K562 (cell line): ENCODE measurements around the gene LARP6. TPM values are rescaled to one million over a fixed set of nuclear protein-coding genes. Genes with fewer than 3 reads are reported as not detected.

Experiments used
- ATAC-seq: fragments of 200-7000 bp; cut with Tn5 transposase; 3 replicates; pipeline ENCODE4 v1.9.1; 2020; ENCODE audit warnings: moderate library complexity
- BruUV-seq: library from RNA; stranded (reverse); fragments of 400-500 nt; replicated peaks from 2 replicates; lab custom pipeline; 2021; lab: Mats Ljungman, UMichigan
- CTCF ChIA-PET: fragments of 300-600 bp; formaldehyde crosslinking; extraction: SDS; loops from one replicate; lab custom pipeline; 2021; ENCODE audit warnings: low intra/inter-chr PET ratio; lab: Yijun Ruan, JAX
- POLR2A ChIA-PET: fragments of 300-600, 350-650 bp; sonication (Branson Sonifier 250); formaldehyde crosslinking; extraction: SDS; loops from one replicate; lab custom pipeline; 2021; ENCODE audit warnings: antibody characterized with exemption, inconsistent platforms; lab: Yijun Ruan, JAX
- DNase-seq, 4 experiments: peaks; one replicate each; pipeline versions ENCODE4 v3.0.0 to v3.0.0-alpha.2; 2011 to 2018; ENCODE audit warnings: low spot score in 3 of 4, mixed read lengths in 3 of 4; ENCODE audit errors: extremely low read depth in 1 of 4
- FAIRE-seq: peaks from 2 replicates; lab custom pipeline; 2011; peaks lifted over from hg19 to GRCh38; lab: Jason Lieb, UNC
- H2AFZ ChIP-seq: 2 replicates; pipeline ENCODE4 v1.6.0; 2011; ENCODE audit warnings: low read depth, low read length, control low read depth, inconsistent platforms
- H3K27ac ChIP-seq: fragments of 200-600 bp; 3 replicates; pipeline ENCODE4 v1.8.0; 2011; ENCODE audit warnings: low read depth, mild to moderate bottlenecking, control low read depth, inconsistent platforms, low read length, moderate library complexity, mixed read lengths; ENCODE audit errors: extremely low read depth
- H3K27me3 ChIP-seq, 2 experiments: fragments of 300-600 bp in 1 of 2; 2 replicates in 1 of 2; 3 replicates in 1 of 2; pipeline versions ENCODE4 v1.6.0 to v1.8.0; 2011; ENCODE audit warnings: inconsistent platforms in 2 of 2, low read length in 2 of 2, mild to moderate bottlenecking in 1 of 2, mixed read lengths in 1 of 2, moderate library complexity in 1 of 2; ENCODE audit not compliant: control insufficient read depth in 2 of 2, insufficient read depth in 2 of 2
- H3K36me3 ChIP-seq: fragments of 300-600 bp; 3 replicates; pipeline ENCODE4 v1.8.0; 2011; ENCODE audit warnings: mild to moderate bottlenecking, low read length, inconsistent platforms; ENCODE audit not compliant: control insufficient read depth, insufficient read depth
- H3K4me1 ChIP-seq, 2 experiments: fragments of 200-600 bp in 1 of 2; replicated peaks in 1 of 2; 2 replicates in 1 of 2; 3 replicates in 1 of 2; pipeline versions ENCODE4 v1.5.1 to v1.8.0; 2011; ENCODE audit warnings: inconsistent platforms in 2 of 2, low read length in 2 of 2, mild to moderate bottlenecking in 1 of 2, mixed read lengths in 1 of 2, moderate library complexity in 1 of 2; ENCODE audit not compliant: control insufficient read depth in 2 of 2, insufficient read depth in 2 of 2
- H3K4me2 ChIP-seq: 2 replicates; pipeline ENCODE4 v1.6.1; 2011; ENCODE audit warnings: low read length, control low read depth, inconsistent platforms, mixed read lengths; ENCODE audit not compliant: insufficient read depth
- H3K4me3 ChIP-seq: fragments of 200-600 bp; sonication (generic), shearing (Covaris generic); 2 replicates; pipeline ENCODE4 v1.5.1; 2016; ENCODE audit warnings: control low read depth, inconsistent platforms
- H3K79me2 ChIP-seq: fragments of 200-600 bp; 3 replicates; pipeline ENCODE4 v1.8.0; 2011; ENCODE audit warnings: low read length, inconsistent platforms; ENCODE audit not compliant: control insufficient read depth, insufficient read depth
- H3K9ac ChIP-seq, 2 experiments: 2 replicates each; pipeline versions ENCODE4 v1.6.0 to v1.6.1; 2011; ENCODE audit warnings: low read depth in 2 of 2, low read length in 2 of 2, control low read depth in 1 of 2, inconsistent platforms in 1 of 2, mild to moderate bottlenecking in 1 of 2, mixed read lengths in 1 of 2; ENCODE audit not compliant: insufficient read depth in 1 of 2
- H3K9me1 ChIP-seq: one replicate; pipeline ENCODE4 v1.6.0; 2011; ENCODE audit warnings: inconsistent platforms, mild to moderate bottlenecking, low read length, moderate library complexity; ENCODE audit not compliant: control insufficient read depth, insufficient read depth
- H3K9me3 ChIP-seq: replicated peaks from 2 replicates; pipeline ENCODE4 v1.5.1; 2011; ENCODE audit warnings: low read depth, low read length, inconsistent platforms; ENCODE audit not compliant: control insufficient read depth, insufficient read depth
- H4K20me1 ChIP-seq: replicated peaks from 2 replicates; pipeline ENCODE4 v1.6.1; 2011; ENCODE audit warnings: low read length, inconsistent platforms, mixed read lengths; ENCODE audit not compliant: control insufficient read depth, insufficient read depth
- CREM ChIP-seq: IDR thresholded peaks from 2 replicates; pipeline ENCODE4 v1.6.1; 2014; ENCODE audit warnings: antibody characterized with exemption, low read depth
- GATA2 ChIP-seq: sonication (generic); formaldehyde crosslinking; IDR thresholded peaks from 2 replicates; pipeline ENCODE4 v1.4.0; 2020; ENCODE audit warnings: mild to moderate bottlenecking, missing genetic modification reagents
- HDGF ChIP-seq: fragments of 450-650 bp; IDR thresholded peaks from 2 replicates; pipeline ENCODE4 v1.6.1; 2016
- MXI1 ChIP-seq: IDR thresholded peaks from 2 replicates; pipeline ENCODE4 v1.6.1; 2011; ENCODE audit warnings: low read depth, mild to moderate bottlenecking, improper control_type of control experiment, low read length
- NUFIP1 ChIP-seq: fragments of 450-650 bp; IDR thresholded peaks from 2 replicates; pipeline ENCODE4 v1.6.1; 2018; ENCODE audit not compliant: partially characterized antibody
- POLR3G ChIP-seq: IDR thresholded peaks from 2 replicates; pipeline ENCODE4 v1.6.1; 2011; ENCODE audit not compliant: insufficient read length, insufficient replicate concordance; ENCODE audit errors: extremely low read depth
- RB1 ChIP-seq: fragments of 450-650 bp; IDR thresholded peaks from 2 replicates; pipeline ENCODE4 v1.6.1; 2017; ENCODE audit warnings: low read depth, mild to moderate bottlenecking
- RNF2 ChIP-seq: sonication (generic); IDR thresholded peaks from 2 replicates; pipeline ENCODE4 v1.6.1; 2016
- SMARCB1 ChIP-seq: IDR thresholded peaks from 2 replicates; pipeline ENCODE4 v1.6.1; 2011; ENCODE audit warnings: improper control_type of control experiment, low read depth; ENCODE audit not compliant: insufficient read length
- SNIP1 ChIP-seq: fragments of 450-650 bp; IDR thresholded peaks from 2 replicates; pipeline ENCODE4 v1.7.1; 2017; ENCODE audit warnings: low read depth, mild to moderate bottlenecking
- SP1 ChIP-seq: sonication (generic); formaldehyde crosslinking; IDR thresholded peaks from 2 replicates; pipeline ENCODE4 v1.8.1; 2022; ENCODE audit warnings: mild to moderate bottlenecking, missing genetic modification reagents
- ZC3H8 ChIP-seq: fragments of 450-650 bp; IDR thresholded peaks from 2 replicates; pipeline ENCODE4 v1.6.1; 2017
- WGBS: fragments of 100-300 bp; shearing (Covaris generic); methylation state at CpG from one replicate; pipeline ENCODE4 v1.1.6; 2016; ENCODE audit warnings: low coverage, mixed read lengths; ENCODE audit not compliant: insufficient coverage; ENCODE audit errors: missing lambda C conversion rate; 5-methylcytosine and 5-hydroxymethylcytosine counted together
- in situ Hi-C: fragments of 300-500 bp; cut with MboI; formaldehyde crosslinking; loops from 4 replicates; pipeline ENCODE4 v1.15.0; 2018; ENCODE audit warnings: inconsistent platforms, mixed read lengths
- intact Hi-C: fragments of 100-400 bp; cut with micrococcal nuclease; formaldehyde crosslinking; loops from 2 replicates; pipeline ENCODE4 v1.14.2; 2022
- polyA plus RNA-seq, 8 experiments: library from polyadenylated mRNA; depleted of rRNA in 4 of 8; stranded (reverse) in 5 of 8; unstranded in 3 of 8; fragments of >200 nt; fragmentation: Nextera tagmentation in 2 of 8; fragmentation: Illumina TruSeq in 1 of 8; extraction: Ambion mirVana in 2 of 8; extraction: Trizol in 1 of 8; gene quantifications; 2 replicates each; pipeline versions ENCODE4 v1.2.1 to v1.2.3, GENCODE V29; 2011 to 2014; ENCODE audit warnings: inconsistent platforms in 1 of 8, missing spikeins in 1 of 8
- total RNA-seq, 7 experiments: library from RNA; depleted of rRNA in 6 of 7; stranded (reverse); fragments of >200 nt in 6 of 7; fragmentation: Illumina TruSeq in 2 of 7; extraction: Trizol in 2 of 7; gene quantifications; 2 replicates each; pipeline versions ENCODE4 v1.2.1 to v1.2.3, GENCODE V29; 2011 to 2021; ENCODE audit warnings: low replicate concordance in 1 of 7
- TF ChIP-seq, protein P1 (sequence below): sonication (generic); formaldehyde crosslinking; IDR thresholded peaks from 2 replicates; pipeline ENCODE4 v1.8.0; 2023; ENCODE audit warnings: mild to moderate bottlenecking, missing genetic modification reagents

The LARP6 gene
- total and polyA plus RNA-seq, 9 of the 15 experiments (the other 6 are each of a cell fraction or from before 2014, with no cell fraction given): not detected

DNA sequence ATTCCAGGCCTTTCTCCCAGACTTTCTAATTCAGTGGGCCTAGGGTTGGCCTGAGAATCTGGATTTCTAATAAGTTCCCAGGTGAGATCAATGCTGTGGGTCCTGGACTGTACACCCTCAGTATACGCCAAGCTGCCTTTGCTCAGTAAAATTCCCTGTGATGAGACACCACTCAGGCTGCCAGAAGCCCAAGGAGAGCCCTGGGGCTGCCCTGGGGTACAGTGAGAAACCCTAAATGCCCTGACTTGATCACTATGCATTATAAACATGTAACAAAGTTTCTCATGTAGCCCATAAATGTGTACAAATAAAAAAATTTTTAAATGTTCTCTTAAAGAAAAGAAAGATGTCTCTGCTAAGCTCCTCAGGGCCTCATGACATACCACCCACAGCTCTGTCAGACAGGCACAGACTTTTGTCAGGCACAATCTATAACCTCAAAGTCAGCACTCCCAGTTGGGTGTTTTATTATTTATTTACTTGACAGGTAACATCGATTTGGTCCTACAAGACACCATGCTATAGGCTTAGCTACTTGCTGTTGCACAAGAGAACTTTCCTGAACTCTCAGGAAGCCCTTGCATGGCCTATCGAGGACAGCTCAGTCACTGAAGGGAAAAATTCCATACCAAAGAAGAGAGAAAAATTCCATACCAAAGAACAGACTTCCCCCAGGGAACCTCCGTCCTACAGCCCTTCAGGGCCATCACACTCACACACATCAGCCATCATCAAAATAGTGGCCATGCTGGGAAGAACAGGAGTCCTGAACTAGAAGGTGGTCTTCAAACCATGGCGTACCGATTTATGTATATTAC, 22.7 kb downstream of the LARP6 start:
- Histone ChIP-seq H2AFZ (no peak overlapping the region), H3K4me3 (no peak overlapping the region), H3K9me1 (no peaks in the 10 kb centered on the region), H4K20me1 (no peaks in the 10 kb centered on the region; the same call in 1 of the 2 replicates), H3K4me2 (no peak overlapping the region), H3K9ac (no peak overlapping the region), H3K9me3 (no peaks in the 10 kb centered on the region), H3K4me1 (no peaks in the 10 kb centered on the region), H3K27me3 (peaks cover 0 to 17% of the 10 kb centered on the region in 2 experiments; a peak in 2 of 5 replicates), H3K79me2 (no peaks in the 10 kb centered on the region), H3K27ac (no peak overlapping the region), H3K36me3 (no peaks in the 10 kb centered on the region)
- TF ChIP-seq RB1 (no peak), SMARCB1 (no peak), ZC3H8 (no peak), HDGF (no peak), POLR3G (no peak), GATA2 (CRISPR knock-in tag) (no peak), NUFIP1 (no peak), RNF2 (no peak), SP1 (CRISPR knock-in tag) (no peak), SNIP1 (no peak), MXI1 (no peak), CREM (no peak)
- TF ChIP-seq, protein P1, sequence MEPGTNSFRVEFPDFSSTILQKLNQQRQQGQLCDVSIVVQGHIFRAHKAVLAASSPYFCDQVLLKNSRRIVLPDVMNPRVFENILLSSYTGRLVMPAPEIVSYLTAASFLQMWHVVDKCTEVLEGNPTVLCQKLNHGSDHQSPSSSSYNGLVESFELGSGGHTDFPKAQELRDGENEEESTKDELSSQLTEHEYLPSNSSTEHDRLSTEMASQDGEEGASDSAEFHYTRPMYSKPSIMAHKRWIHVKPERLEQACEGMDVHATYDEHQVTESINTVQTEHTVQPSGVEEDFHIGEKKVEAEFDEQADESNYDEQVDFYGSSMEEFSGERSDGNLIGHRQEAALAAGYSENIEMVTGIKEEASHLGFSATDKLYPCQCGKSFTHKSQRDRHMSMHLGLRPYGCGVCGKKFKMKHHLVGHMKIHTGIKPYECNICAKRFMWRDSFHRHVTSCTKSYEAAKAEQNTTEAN: no peak
- ChIA-PET POLR2A (interaction anchor here (0.9 kb wide), 1 partner anchor 9 kb away, joined by 3 read pairs; no protein-coding TSS in a partner anchor), CTCF (no interaction called here)
- FAIRE-seq: no peak
- no peak for ATAC-seq
- no TSS peak for BruUV-seq
- 0% methylated on average over 6 of the region's 6 CpGs for WGBS
- in situ Hi-C loops: no loop called here
- no peak for DNase-seq
- intact Hi-C loops: no loop called here
